NCI-H2081 (cell line): ENCODE results near the gene GLG1.
"Not testable (repeated sequence)": the region's sequence is repeated elsewhere in the genome, so short reads cannot be mapped to it uniquely, and the experiment has no call there.

Experiments used
- DNase-seq, 2 experiments: peaks; one replicate each; lab custom pipeline; 2025; lab: John Stamatoyannopoulos, UW

The GLG1 gene

DNA sequence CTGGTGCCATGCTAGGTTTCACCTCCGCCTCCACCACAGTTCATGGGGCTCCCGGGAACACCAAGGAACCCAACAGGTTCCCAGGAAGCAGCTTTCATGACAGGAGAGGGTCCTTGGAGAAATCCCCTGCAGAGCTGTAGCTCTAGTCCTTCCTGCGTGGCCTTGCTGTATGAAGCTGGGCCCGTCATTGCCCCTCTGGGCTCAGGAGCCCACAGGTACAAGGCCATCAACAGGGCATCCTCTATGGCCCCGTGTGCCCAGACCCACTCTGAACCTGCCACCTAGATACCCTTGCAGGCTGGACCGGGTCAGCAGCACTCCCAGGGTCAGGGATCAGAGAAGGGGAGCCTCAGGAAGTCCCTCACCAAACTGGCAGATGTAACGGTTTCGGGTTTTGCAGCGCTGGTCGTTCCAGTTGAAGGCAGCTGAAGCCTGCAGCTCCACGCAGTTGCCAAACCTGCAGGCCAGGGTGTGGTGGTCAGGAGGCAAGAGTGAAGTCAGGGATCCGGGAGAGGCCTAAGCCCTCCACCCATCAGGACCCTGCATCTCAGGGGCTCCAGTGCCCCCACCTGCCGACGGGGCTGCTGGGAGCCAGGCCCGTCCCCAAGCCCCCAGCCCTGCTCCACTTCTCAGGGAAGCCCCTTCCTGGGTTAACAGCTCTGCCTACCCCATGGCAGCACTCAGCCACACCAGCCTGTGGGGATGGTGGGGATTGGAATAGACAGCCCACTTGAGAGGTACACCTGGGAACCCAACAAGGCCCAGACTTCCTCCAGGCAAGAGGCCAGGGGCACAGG, 197.5 kb downstream of the GLG1 start:
- not testable (repeated sequence) for DNase-seq

DNA sequence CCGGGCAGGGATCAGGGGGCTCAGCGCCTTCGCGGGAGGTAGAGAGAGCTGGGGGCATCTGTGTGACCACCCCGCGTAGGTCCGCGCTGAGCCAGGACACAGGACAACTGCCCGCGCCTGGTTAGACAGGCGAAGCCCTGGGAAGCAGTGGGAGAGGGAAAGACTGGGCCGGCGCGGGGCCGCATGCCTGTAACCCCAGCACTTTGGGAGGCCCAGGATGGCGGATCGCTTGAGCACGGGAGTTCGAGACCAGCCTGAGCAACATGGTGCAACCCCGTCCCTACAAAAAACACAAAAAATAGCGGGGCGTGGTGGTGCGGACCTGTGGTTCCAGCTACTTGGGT, 199.6 kb downstream of the GLG1 start:
- DNase-seq = not testable (repeated sequence)

DNA sequence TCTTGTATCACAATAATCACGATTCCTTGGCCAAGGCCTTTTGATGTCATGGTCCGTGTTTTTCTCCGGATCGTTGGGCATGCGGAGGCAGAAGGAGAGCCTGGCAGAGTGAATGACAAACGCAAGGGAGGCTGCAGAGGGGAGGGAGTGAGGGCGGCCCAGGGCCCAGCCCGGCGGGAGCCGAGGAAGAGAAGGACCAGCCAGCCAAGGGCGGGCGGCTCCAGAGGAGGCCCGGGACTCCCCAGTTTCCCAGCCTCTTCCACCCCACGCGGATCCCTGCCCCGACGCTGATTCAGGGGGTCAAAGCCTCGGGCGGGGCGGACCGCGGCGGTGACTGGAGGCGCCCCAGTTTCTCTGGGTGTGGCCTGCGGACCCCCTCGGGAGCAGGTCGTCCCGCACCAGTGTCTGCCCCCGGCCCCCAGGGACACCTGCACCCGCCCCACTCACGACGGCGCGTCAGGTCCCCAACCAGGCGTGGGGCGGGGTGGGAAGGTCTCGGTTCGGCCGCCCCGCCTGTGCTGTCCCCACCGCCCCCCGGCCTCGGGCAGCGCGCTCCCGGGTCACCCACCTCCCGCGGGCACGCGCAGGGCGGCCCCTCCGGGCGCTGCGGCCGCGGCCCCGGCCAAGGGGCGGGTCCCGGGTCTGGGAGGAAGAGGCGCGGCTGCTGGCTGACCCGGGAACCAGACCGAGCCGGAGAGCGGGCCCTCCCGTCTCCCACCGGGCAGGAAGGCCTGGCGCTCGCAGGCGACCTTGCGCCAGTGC, 200.1 kb downstream of the GLG1 start:
- not testable (repeated sequence) for DNase-seq

DNA sequence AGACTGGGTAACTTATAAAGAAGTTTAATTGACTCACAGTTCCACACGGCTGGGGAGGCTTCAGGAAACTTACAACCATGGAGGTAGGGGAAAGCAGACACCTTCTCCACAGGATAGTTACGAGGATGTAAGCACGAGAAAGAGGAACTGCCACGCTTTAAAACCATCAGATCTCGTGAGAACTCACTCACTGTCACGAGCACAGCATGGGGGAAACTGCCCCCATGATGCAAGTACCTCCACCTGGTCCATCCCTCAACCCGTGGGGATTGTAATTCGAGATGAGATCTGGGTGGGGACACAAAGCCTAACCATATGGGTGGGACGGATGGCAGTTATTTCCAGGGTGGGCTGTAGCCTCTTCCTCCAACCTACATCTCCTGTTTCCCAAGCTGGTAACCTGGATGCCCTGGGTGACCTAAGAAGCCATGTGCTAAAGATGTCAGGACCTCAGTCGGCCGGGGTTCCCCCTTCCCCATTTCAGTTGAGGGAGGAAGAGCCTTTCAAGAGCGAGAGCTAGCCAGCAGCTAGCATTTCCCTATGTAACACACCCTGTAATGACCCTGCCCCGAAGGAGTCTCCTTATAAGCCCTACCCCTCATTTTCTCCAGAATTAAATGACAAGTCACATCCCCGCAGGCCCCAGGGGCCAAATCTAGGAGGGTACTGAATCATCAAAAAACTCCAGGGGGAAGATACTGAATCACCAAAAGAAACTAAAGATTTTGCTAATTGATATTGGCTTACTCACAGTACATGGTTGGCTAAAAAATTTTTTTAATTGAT, 202.6 kb downstream of the GLG1 start:
- not testable (repeated sequence) for DNase-seq

DNA sequence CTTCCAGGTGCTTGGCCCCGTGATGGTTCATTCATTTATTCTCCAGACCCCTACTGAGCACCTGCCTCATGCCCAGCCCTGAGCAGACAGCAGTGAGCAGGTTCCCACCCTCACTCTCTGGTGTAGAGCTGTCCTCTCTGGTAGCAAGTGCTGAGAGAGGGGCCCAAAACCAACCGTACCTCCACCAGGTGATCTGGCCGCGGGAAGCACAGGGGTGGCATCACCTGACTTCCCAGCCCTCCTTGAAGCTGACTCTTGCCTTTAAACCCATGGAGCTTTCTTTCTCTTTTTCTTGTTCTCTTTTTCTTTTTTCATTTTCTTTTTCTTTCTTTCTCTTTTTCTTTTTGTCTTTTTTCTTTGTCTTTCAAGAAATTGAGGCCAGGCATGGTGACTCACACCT, 206.7 kb downstream of the GLG1 start:
- not testable (repeated sequence) for DNase-seq

DNA sequence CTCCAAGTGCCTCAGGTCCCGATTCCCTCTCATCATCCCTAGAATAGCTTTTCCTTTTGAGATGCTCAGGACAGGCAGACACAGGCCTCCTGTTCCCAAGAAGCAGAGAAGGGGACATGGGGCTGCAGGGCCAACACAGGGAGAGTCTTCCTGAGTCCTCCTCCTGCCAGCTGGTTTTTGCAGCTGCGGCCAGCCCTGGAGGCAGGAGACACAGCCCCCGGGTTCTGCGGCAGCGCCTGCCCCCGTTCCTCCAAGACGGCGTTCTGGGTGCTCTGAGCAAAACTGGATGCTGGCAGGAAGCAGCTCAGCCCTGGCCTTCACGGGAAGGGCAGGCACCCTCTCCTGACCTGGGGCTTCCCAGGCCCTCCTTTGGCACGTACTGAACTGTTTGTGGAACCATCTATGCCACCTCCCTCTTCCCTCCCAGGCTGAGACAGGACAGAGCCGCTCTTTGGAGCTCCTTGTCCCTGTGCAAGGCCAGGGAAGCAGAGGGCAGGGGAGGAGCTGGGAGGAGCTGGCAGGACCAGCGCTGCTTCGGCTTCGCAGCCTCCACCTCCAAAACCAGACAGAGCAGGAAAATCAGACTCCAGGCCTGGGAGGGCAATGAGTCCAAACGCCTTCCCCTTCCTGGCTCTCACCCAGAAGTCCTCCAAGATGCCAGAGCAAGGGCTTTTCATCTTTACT, 208.6 kb downstream of the GLG1 start:
- DNase-seq = not testable (repeated sequence)
